NCI-H2227 (cell line): ENCODE data around the gene PGLYRP1.

Experiments
- DNase-seq: peaks from one replicate; lab custom pipeline; 2025; ENCODE audit not compliant: unreplicated experiment; lab: John Stamatoyannopoulos, UW

Gene PGLYRP1

GRCh38 chr19:45971260-45971902, 51.5 kb downstream of the PGLYRP1 start:
- no peak for DNase-seq

GRCh38 chr19:45969676-45970075, 53.2 kb downstream of the PGLYRP1 start:
- DNase-seq, result no peak
